Measurements from ENCODE around the gene PDE8A. TPM values are rescaled to one million over a fixed set of nuclear protein-coding genes. Genes with fewer than 3 reads are reported as not detected.

Gene PDE8A
- total and polyA plus RNA-seq, 2 of the 13 experiments (the other 11 are each of a cell fraction or from before 2014, with no cell fraction given), result 26.3 to 48.5 TPM

DNA sequence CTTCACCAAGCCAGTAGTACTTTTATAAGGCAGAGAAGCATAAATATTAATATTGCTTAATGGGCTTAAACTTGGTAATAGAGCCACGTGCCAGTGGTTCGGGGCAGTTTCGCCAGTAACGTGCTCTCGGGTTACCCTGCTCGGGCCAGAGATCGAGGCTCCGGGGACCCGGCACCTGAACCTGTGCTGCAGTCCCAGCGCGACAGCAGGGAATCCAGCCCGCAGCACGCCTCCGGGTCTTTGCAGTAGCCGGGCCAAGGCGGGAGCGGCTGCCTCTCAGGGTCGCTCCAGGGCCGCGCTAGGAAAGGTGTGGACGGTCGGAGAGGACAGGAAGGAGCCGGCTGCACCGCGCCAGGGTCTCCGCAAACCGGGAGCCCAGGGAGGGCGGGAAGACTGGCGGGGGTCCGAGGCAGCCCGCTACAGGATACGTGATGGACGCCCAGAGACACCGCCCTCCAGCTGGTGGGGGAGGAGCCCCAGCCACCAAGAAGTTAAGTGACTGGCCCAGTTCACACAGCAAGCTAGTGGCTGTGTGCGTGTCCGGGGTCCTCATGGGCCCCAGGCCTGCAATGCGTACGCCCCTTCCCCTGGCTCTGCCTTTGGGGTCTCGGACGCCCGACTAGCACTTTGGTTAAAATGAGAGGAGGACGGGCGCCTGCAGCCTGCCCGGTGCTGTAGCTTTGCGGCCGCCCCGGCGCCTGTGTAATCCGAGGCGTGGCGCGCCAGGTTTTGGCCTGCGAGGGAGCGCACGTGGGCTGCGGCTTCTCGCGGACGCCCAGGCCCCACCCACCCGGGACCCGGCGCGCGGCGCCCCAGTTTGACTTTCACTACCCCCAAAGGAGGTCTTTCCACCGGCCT, 1.2 kb upstream of the PDE8A start (continued):
- TF ChIP-seq, protein P1, sequence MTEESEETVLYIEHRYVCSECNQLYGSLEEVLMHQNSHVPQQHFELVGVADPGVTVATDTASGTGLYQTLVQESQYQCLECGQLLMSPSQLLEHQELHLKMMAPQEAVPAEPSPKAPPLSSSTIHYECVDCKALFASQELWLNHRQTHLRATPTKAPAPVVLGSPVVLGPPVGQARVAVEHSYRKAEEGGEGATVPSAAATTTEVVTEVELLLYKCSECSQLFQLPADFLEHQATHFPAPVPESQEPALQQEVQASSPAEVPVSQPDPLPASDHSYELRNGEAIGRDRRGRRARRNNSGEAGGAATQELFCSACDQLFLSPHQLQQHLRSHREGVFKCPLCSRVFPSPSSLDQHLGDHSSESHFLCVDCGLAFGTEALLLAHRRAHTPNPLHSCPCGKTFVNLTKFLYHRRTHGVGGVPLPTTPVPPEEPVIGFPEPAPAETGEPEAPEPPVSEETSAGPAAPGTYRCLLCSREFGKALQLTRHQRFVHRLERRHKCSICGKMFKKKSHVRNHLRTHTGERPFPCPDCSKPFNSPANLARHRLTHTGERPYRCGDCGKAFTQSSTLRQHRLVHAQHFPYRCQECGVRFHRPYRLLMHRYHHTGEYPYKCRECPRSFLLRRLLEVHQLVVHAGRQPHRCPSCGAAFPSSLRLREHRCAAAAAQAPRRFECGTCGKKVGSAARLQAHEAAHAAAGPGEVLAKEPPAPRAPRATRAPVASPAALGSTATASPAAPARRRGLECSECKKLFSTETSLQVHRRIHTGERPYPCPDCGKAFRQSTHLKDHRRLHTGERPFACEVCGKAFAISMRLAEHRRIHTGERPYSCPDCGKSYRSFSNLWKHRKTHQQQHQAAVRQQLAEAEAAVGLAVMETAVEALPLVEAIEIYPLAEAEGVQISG (CRISPR knock-in tag; IDR thresholded peaks at IDR 0.05), result peak; percentile 85; the same call in 1 of the 2 replicates
- TF ChIP-seq, protein P2, sequence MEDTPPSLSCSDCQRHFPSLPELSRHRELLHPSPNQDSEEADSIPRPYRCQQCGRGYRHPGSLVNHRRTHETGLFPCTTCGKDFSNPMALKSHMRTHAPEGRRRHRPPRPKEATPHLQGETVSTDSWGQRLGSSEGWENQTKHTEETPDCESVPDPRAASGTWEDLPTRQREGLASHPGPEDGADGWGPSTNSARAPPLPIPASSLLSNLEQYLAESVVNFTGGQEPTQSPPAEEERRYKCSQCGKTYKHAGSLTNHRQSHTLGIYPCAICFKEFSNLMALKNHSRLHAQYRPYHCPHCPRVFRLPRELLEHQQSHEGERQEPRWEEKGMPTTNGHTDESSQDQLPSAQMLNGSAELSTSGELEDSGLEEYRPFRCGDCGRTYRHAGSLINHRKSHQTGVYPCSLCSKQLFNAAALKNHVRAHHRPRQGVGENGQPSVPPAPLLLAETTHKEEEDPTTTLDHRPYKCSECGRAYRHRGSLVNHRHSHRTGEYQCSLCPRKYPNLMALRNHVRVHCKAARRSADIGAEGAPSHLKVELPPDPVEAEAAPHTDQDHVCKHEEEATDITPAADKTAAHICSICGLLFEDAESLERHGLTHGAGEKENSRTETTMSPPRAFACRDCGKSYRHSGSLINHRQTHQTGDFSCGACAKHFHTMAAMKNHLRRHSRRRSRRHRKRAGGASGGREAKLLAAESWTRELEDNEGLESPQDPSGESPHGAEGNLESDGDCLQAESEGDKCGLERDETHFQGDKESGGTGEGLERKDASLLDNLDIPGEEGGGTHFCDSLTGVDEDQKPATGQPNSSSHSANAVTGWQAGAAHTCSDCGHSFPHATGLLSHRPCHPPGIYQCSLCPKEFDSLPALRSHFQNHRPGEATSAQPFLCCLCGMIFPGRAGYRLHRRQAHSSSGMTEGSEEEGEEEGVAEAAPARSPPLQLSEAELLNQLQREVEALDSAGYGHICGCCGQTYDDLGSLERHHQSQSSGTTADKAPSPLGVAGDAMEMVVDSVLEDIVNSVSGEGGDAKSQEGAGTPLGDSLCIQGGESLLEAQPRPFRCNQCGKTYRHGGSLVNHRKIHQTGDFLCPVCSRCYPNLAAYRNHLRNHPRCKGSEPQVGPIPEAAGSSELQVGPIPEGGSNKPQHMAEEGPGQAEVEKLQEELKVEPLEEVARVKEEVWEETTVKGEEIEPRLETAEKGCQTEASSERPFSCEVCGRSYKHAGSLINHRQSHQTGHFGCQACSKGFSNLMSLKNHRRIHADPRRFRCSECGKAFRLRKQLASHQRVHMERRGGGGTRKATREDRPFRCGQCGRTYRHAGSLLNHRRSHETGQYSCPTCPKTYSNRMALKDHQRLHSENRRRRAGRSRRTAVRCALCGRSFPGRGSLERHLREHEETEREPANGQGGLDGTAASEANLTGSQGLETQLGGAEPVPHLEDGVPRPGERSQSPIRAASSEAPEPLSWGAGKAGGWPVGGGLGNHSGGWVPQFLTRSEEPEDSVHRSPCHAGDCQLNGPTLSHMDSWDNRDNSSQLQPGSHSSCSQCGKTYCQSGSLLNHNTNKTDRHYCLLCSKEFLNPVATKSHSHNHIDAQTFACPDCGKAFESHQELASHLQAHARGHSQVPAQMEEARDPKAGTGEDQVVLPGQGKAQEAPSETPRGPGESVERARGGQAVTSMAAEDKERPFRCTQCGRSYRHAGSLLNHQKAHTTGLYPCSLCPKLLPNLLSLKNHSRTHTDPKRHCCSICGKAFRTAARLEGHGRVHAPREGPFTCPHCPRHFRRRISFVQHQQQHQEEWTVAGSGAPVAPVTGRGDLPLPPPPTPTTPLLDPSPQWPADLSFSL (CRISPR knock-in tag; IDR thresholded peaks at IDR 0.05), result no peak
- peak; percentile 13; the same call in 1 of the 2 replicates for TF ChIP-seq AKAP8 (CRISPR knock-in tag; IDR thresholded peaks at IDR 0.05)
- TF ChIP-seq ZFP90 (CRISPR knock-in tag; IDR thresholded peaks at IDR 0.05; ENCODE audit: borderline replicate concordance), result no peak
- TF ChIP-seq TCF7L2 (IDR thresholded peaks at IDR 0.05; ENCODE audit: low read depth, low read length), result no peak
- no peak for TF ChIP-seq MTA3 (CRISPR knock-in tag; IDR thresholded peaks at IDR 0.05)
- TF ChIP-seq, protein P3, sequence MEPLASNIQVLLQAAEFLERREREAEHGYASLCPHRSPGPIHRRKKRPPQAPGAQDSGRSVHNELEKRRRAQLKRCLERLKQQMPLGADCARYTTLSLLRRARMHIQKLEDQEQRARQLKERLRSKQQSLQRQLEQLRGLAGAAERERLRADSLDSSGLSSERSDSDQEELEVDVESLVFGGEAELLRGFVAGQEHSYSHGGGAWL (CRISPR knock-in tag; IDR thresholded peaks at IDR 0.05), result peak; percentile 62
- no peak for TF ChIP-seq RFX3 (CRISPR knock-in tag; IDR thresholded peaks at IDR 0.05)
- TF ChIP-seq, protein P4, sequence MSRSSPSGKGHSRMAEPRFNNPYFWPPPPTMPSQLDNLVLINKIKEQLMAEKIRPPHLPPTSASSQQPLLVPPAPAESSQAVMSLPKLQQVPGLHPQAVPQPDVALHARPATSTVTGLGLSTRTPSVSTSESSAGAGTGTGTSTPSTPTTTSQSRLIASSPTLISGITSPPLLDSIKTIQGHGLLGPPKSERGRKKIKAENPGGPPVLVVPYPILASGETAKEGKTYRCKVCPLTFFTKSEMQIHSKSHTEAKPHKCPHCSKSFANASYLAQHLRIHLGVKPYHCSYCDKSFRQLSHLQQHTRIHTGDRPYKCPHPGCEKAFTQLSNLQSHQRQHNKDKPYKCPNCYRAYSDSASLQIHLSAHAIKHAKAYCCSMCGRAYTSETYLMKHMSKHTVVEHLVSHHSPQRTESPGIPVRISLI (CRISPR knock-in tag; IDR thresholded peaks at IDR 0.05; ENCODE audit: borderline replicate concordance), result no peak
- no peak for TF ChIP-seq ZNF510 (CRISPR knock-in tag; IDR thresholded peaks at IDR 0.05; ENCODE audit: low read depth)
- no peak for TF ChIP-seq HES4 (CRISPR knock-in tag; IDR thresholded peaks at IDR 0.05; ENCODE audit: borderline replicate concordance)
- no peak for TF ChIP-seq GTF2F1 (IDR thresholded peaks at IDR 0.05; ENCODE audit: low read length)
- no peak for TF ChIP-seq ATF1 (CRISPR knock-in tag; IDR thresholded peaks at IDR 0.05)
- TF ChIP-seq RBM39 (IDR thresholded peaks at IDR 0.05; ENCODE audit: low read depth, low read length, poor library complexity, severe bottlenecking), result no peak
- TF ChIP-seq, protein P5, sequence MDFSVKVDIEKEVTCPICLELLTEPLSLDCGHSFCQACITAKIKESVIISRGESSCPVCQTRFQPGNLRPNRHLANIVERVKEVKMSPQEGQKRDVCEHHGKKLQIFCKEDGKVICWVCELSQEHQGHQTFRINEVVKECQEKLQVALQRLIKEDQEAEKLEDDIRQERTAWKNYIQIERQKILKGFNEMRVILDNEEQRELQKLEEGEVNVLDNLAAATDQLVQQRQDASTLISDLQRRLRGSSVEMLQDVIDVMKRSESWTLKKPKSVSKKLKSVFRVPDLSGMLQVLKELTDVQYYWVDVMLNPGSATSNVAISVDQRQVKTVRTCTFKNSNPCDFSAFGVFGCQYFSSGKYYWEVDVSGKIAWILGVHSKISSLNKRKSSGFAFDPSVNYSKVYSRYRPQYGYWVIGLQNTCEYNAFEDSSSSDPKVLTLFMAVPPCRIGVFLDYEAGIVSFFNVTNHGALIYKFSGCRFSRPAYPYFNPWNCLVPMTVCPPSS (IDR thresholded peaks at IDR 0.05), result no peak
- 0 out of 2 replicates have a peak, but pooled peaks have one; percentile 41 for TF ChIP-seq ZNF563 (CRISPR knock-in tag; IDR thresholded peaks at IDR 0.05)
- TF ChIP-seq ZNF605 (CRISPR knock-in tag; IDR thresholded peaks at IDR 0.05), result peak; percentile 14; the same call in 1 of the 2 replicates
